Medulla oblongata (tissue), 1 donor: ENCODE measurements around the gene HP1BP3.

Experiments used
- DNase-seq: peaks from one replicate; pipeline ENCODE4 v3.0.0-alpha.2; 2015; ENCODE audit errors: extremely low spot score

The HP1BP3 gene

GRCh38 chr1:20711285-20712214 is 75.6 kb downstream of the HP1BP3 start:
- no peak for DNase-seq

- no peak for DNase-seq
Observed at GRCh38 chr1:20710469-20711284, 76.4 kb downstream of the HP1BP3 start.

GRCh38 chr1:20709868-20710267 is 77.2 kb downstream of the HP1BP3 start:
- DNase-seq, result no peak

GRCh38 chr1:20708891-20709290 is 78.2 kb downstream of the HP1BP3 start:
- no peak for DNase-seq

GRCh38 chr1:20708057-20708456 is 79.0 kb downstream of the HP1BP3 start:
- no peak for DNase-seq

- DNase-seq, result no peak
Observed at GRCh38 chr1:20706841-20707240, 80.3 kb downstream of the HP1BP3 start.

GRCh38 chr1:20705203-20705755 is 81.8 kb downstream of the HP1BP3 start:
- DNase-seq, result no peak

- DNase-seq, result no peak
Observed at GRCh38 chr1:20704390-20705202, 82.5 kb downstream of the HP1BP3 start.

- no peak for DNase-seq
Observed at GRCh38 chr1:20703124-20703756, 83.9 kb downstream of the HP1BP3 start.

- DNase-seq, result no peak
Observed at GRCh38 chr1:20702416-20702815, 84.7 kb downstream of the HP1BP3 start.

- no peak for DNase-seq
Observed at GRCh38 chr1:20701847-20702246, 85.3 kb downstream of the HP1BP3 start.

- no peak for DNase-seq
Observed at GRCh38 chr1:20701446-20701845, 85.7 kb downstream of the HP1BP3 start.

- no peak for DNase-seq
Observed at GRCh38 chr1:20700636-20701215, 86.4 kb downstream of the HP1BP3 start.

GRCh38 chr1:20699558-20699957 is 87.5 kb downstream of the HP1BP3 start:
- DNase-seq, result no peak

GRCh38 chr1:20698195-20698910 is 88.8 kb downstream of the HP1BP3 start:
- DNase-seq, result no peak

- no peak for DNase-seq
Observed at GRCh38 chr1:20697563-20697962, 89.5 kb downstream of the HP1BP3 start.

GRCh38 chr1:20696397-20697333 is 90.4 kb downstream of the HP1BP3 start:
- DNase-seq, result peak; percentile 84

- DNase-seq, result no peak
Observed at GRCh38 chr1:20695515-20695914, 91.6 kb downstream of the HP1BP3 start.

GRCh38 chr1:20693623-20694022 is 93.5 kb downstream of the HP1BP3 start:
- DNase-seq, result no peak
